Measurements from ENCODE around the gene AIFM3. TPM values are rescaled to one million over a fixed set of nuclear protein-coding genes. Genes with fewer than 3 reads are reported as not detected.

The AIFM3 gene
- total and polyA plus RNA-seq, 2 of the 13 experiments (the other 11 are each of a cell fraction or from before 2014, with no cell fraction given): 9.0 to 15.3 TPM

DNA sequence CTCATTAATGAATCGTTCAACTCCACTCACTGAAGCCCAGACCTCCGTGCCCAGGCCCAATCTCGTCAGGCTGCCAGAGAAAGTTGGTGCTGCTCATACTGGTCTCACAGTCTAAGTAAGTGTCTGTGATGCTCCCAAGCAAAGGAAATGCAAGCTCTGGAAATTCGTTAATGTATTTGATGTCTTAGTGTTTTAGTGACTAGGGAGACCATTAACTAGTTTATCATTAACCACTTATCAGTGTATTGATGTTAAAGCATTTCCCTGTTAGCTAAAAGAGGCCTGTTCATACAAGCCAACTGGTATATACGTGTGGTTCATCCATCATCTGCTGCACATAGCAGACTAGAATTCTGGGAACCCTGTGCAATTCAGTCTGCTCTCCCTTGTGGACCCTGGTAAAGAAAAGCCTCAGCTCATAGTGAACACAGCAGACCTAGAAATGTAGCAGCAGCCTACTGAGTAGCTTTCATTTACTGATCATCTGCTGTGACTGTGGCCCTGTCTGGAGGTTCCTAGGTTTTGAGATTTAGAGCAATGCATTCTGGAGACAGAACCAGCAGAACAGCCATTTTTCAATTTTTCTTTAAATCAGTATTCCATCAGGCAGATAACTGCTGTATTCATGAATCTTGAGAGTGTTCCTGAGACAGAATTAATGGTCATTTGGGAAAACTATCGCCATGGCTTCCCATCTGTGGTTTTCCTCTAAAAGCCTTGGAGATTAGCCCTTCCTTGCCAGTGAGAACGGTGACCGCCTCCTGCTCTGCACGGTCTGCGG is 15.7 kb upstream of the AIFM3 start (continued):
- TF ChIP-seq, protein P1, sequence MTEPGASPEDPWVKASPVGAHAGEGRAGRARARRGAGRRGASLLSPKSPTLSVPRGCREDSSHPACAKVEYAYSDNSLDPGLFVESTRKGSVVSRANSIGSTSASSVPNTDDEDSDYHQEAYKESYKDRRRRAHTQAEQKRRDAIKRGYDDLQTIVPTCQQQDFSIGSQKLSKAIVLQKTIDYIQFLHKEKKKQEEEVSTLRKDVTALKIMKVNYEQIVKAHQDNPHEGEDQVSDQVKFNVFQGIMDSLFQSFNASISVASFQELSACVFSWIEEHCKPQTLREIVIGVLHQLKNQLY (CRISPR knock-in tag; IDR thresholded peaks at IDR 0.05): peak; percentile 34; the same call in 1 of the 2 replicates
- no peak for TF ChIP-seq MAF1 (CRISPR knock-in tag; IDR thresholded peaks at IDR 0.05; ENCODE audit: borderline replicate concordance)
- TF ChIP-seq, protein P2, sequence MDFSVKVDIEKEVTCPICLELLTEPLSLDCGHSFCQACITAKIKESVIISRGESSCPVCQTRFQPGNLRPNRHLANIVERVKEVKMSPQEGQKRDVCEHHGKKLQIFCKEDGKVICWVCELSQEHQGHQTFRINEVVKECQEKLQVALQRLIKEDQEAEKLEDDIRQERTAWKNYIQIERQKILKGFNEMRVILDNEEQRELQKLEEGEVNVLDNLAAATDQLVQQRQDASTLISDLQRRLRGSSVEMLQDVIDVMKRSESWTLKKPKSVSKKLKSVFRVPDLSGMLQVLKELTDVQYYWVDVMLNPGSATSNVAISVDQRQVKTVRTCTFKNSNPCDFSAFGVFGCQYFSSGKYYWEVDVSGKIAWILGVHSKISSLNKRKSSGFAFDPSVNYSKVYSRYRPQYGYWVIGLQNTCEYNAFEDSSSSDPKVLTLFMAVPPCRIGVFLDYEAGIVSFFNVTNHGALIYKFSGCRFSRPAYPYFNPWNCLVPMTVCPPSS (IDR thresholded peaks at IDR 0.05): no peak
- TF ChIP-seq RFX1 (IDR thresholded peaks at IDR 0.05): no peak
- no peak for TF ChIP-seq EEA1 (CRISPR knock-in tag; IDR thresholded peaks at IDR 0.05; ENCODE audit: borderline replicate concordance)
- no peak for TF ChIP-seq RAD21 (CRISPR knock-in tag; IDR thresholded peaks at IDR 0.05)
- TF ChIP-seq, protein P3, sequence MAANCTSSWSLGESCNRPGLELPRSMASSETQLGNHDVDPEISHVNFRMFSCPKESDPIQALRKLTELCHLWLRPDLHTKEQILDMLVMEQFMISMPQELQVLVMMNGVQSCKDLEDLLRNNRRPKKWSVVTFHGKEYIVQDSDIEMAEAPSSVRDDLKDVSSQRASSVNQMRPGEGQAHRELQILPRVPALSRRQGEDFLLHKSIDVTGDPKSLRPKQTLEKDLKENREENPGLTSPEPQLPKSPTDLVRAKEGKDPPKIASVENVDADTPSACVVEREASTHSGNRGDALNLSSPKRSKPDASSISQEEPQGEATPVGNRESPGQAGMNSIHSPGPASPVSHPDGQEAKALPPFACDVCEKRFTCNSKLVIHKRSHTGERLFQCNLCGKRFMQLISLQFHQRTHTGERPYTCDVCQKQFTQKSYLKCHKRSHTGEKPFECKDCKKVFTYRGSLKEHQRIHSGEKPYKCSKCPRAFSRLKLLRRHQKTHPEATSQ (CRISPR knock-in tag; IDR thresholded peaks at IDR 0.05; ENCODE audit: borderline replicate concordance): no peak
- 0 out of 2 replicates have a peak, but pooled peaks have one; percentile 9 for TF ChIP-seq KAT8 (CRISPR knock-in tag; IDR thresholded peaks at IDR 0.05)
- TF ChIP-seq, protein P4, sequence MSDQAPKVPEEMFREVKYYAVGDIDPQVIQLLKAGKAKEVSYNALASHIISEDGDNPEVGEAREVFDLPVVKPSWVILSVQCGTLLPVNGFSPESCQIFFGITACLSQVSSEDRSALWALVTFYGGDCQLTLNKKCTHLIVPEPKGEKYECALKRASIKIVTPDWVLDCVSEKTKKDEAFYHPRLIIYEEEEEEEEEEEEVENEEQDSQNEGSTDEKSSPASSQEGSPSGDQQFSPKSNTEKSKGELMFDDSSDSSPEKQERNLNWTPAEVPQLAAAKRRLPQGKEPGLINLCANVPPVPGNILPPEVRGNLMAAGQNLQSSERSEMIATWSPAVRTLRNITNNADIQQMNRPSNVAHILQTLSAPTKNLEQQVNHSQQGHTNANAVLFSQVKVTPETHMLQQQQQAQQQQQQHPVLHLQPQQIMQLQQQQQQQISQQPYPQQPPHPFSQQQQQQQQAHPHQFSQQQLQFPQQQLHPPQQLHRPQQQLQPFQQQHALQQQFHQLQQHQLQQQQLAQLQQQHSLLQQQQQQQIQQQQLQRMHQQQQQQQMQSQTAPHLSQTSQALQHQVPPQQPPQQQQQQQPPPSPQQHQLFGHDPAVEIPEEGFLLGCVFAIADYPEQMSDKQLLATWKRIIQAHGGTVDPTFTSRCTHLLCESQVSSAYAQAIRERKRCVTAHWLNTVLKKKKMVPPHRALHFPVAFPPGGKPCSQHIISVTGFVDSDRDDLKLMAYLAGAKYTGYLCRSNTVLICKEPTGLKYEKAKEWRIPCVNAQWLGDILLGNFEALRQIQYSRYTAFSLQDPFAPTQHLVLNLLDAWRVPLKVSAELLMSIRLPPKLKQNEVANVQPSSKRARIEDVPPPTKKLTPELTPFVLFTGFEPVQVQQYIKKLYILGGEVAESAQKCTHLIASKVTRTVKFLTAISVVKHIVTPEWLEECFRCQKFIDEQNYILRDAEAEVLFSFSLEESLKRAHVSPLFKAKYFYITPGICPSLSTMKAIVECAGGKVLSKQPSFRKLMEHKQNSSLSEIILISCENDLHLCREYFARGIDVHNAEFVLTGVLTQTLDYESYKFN (CRISPR knock-in tag; conservative IDR thresholded peaks at IDR 0.05): peak; percentile 76
- no peak for TF ChIP-seq ZNF337 (CRISPR knock-in tag; IDR thresholded peaks at IDR 0.05; ENCODE audit: borderline replicate concordance, low read depth)
- TF ChIP-seq, protein P5, sequence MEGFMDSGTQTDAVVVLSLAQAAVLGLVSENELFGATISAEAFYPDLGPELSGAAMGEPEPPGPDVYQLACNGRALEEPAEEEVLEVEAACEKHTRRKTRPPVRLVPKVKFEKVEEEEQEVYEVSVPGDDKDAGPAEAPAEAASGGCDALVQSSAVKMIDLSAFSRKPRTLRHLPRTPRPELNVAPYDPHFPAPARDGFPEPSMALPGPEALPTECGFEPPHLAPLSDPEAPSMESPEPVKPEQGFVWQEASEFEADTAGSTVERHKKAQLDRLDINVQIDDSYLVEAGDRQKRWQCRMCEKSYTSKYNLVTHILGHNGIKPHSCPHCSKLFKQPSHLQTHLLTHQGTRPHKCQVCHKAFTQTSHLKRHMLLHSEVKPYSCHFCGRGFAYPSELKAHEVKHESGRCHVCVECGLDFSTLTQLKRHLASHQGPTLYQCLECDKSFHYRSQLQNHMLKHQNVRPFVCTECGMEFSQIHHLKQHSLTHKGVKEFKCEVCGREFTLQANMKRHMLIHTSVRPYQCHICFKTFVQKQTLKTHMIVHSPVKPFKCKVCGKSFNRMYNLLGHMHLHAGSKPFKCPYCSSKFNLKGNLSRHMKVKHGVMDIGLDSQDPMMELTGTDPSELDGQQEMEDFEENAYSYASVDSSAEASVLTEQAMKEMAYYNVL (CRISPR knock-in tag; IDR thresholded peaks at IDR 0.05; ENCODE audit: borderline replicate concordance): peak; percentile 27; the same call in 1 of the 2 replicates
- TF ChIP-seq WIZ (CRISPR knock-in tag; IDR thresholded peaks at IDR 0.05): no peak
- TF ChIP-seq, protein P6, sequence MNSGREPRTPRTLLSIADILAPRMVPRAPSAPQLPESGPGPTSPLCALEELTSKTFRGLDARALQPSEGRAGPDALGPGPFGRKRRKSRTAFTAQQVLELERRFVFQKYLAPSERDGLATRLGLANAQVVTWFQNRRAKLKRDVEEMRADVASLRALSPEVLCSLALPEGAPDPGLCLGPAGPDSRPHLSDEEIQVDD (CRISPR knock-in tag; IDR thresholded peaks at IDR 0.05; ENCODE audit: borderline replicate concordance): no peak
- TF ChIP-seq REXO4 (CRISPR knock-in tag; IDR thresholded peaks at IDR 0.05; ENCODE audit: borderline replicate concordance): no peak
- TF ChIP-seq ZBTB38 (CRISPR knock-in tag; IDR thresholded peaks at IDR 0.05): no peak
